Measurements from ENCODE around the gene ITGB1.

DNA sequence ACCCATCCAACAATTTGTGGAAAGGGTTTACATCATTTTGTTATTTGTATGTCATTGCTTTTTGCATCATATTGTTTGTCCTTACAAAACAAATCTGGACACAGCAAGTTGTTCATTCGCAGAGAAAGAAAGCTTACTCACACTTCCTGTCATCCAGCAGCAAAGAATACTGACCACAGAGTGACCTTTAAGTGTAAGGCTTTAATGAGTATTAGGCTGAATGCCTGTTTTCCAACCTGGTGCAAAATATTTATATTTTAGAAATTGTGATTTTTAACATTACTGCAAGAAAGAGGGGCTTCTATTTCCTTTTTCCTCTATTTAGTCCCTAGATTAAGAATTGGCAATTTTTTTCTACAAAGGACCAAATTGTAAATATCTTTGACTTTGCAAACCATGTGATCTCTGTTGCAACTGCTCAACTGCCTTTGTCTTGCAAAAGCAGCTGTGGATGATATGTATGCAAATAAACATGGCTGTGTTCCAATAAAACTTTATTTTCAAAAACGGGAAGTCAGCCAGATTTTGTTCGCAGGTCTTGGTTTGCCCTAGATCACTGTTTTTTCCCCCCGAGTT is 27.8 kb upstream of the ITGB1 start:
- TF ChIP-seq, protein P1, sequence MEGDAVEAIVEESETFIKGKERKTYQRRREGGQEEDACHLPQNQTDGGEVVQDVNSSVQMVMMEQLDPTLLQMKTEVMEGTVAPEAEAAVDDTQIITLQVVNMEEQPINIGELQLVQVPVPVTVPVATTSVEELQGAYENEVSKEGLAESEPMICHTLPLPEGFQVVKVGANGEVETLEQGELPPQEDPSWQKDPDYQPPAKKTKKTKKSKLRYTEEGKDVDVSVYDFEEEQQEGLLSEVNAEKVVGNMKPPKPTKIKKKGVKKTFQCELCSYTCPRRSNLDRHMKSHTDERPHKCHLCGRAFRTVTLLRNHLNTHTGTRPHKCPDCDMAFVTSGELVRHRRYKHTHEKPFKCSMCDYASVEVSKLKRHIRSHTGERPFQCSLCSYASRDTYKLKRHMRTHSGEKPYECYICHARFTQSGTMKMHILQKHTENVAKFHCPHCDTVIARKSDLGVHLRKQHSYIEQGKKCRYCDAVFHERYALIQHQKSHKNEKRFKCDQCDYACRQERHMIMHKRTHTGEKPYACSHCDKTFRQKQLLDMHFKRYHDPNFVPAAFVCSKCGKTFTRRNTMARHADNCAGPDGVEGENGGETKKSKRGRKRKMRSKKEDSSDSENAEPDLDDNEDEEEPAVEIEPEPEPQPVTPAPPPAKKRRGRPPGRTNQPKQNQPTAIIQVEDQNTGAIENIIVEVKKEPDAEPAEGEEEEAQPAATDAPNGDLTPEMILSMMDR (conservative IDR thresholded peaks at IDR 0.05): no peak
- TF ChIP-seq EZH2 (IDR thresholded peaks at IDR 0.05; ENCODE audit: low read depth): no peak
